NT2/D1 (cell line): ENCODE measurements around the gene RBFOX2.

Experiments used
- DNase-seq: peaks from one replicate; pipeline ENCODE4 v3.0.0-alpha.2; 2011; ENCODE audit warnings: low read depth, low spot score
- H3K27me3 ChIP-seq: 2 replicates; pipeline ENCODE4 v1.6.0; 2011; ENCODE audit warnings: mild to moderate bottlenecking; ENCODE audit not compliant: insufficient read length, insufficient read depth
- H3K36me3 ChIP-seq: 2 replicates; pipeline ENCODE4 v1.6.1; 2011; ENCODE audit warnings: mild to moderate bottlenecking, low read length, mixed read lengths; ENCODE audit not compliant: insufficient read depth, insufficient read length
- H3K4me1 ChIP-seq: 2 replicates; pipeline ENCODE4 v1.5.1; 2011; ENCODE audit not compliant: insufficient read depth, insufficient read length
- H3K4me3 ChIP-seq: 2 replicates; pipeline ENCODE4 v1.5.1; 2011; ENCODE audit warnings: low read depth; ENCODE audit not compliant: insufficient read length
- H3K9ac ChIP-seq: 2 replicates; pipeline ENCODE4 v1.6.0; 2011; ENCODE audit warnings: low read depth; ENCODE audit not compliant: insufficient read length
- H3K9me3 ChIP-seq: 2 replicates; pipeline ENCODE4 v1.5.1; 2011; ENCODE audit warnings: mild to moderate bottlenecking, low read length; ENCODE audit not compliant: insufficient read depth
- SUZ12 ChIP-seq: IDR thresholded peaks from 2 replicates; pipeline ENCODE4 v1.6.1; 2011; ENCODE audit not compliant: insufficient read length, insufficient read depth; ENCODE audit errors: extremely low read depth
- YY1 ChIP-seq: IDR thresholded peaks from 2 replicates; pipeline ENCODE4 v1.6.1; 2011; ENCODE audit not compliant: insufficient read length, insufficient read depth
- ZNF274 ChIP-seq: IDR thresholded peaks from 2 replicates; pipeline ENCODE4 v1.6.1; 2011; ENCODE audit warnings: mild to moderate bottlenecking, low read depth, low read length

The RBFOX2 gene

DNA sequence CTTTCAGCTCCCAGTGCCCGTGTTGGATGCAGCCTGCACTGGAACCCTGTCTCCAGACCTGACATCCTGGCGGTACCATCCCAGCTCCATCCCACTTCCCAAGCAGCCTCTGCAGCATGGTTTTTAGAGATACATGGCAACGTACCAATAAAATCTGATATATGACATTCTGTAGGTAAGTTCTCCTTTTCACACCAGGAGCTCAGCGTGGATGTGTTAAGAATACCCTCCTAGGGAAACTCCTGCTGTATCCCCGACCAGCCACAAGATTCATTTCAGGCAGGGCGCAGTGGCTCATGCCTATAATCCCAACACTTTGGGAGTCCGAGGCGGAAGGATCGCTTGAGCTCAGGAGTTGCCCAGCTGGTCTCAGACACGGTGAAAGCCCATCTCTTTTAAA, 295.6 kb downstream of the RBFOX2 start:
- TF ChIP-seq YY1 (no peak), SUZ12 (no peak), ZNF274 (no peak)
- Histone ChIP-seq H3K4me3 (no peak overlapping the region), H3K9ac (no peak overlapping the region), H3K36me3 (peaks cover under 1% of the 10 kb centered on the region), H3K9me3 (peaks cover 12% of the 10 kb centered on the region; the same call in 1 of the 2 replicates), H3K27me3 (no peaks in the 10 kb centered on the region), H3K4me1 (no peaks in the 10 kb centered on the region)
- DNase-seq: no peak

DNA sequence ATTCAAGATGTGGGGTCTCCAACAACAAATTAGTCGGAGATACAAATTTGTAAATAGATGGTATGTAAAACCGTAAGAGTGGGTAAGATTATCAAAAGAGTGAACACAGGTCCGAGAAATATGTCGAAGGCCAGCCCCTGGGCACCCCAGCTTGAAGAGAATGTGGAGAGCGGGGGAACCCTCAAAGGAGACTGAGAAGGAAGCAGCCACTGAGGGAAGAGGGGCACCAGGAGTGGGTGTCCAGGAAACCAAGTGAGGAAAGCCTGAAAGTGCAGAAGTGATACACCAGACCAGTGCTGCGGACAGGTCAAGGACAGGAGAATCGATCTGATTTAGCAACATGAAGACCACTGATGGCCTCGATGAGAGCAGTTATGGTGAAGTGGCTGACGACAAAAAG, 296.5 kb downstream of the RBFOX2 start:
- no peak for DNase-seq
- Histone ChIP-seq H3K9ac (no peak overlapping the region), H3K4me1 (no peaks in the 10 kb centered on the region), H3K27me3 (no peaks in the 10 kb centered on the region), H3K36me3 (no peaks in the 10 kb centered on the region), H3K4me3 (no peak overlapping the region), H3K9me3 (peaks cover 12% of the 10 kb centered on the region; the same call in 1 of the 2 replicates)
- TF ChIP-seq YY1 (no peak), ZNF274 (no peak), SUZ12 (no peak)

DNA sequence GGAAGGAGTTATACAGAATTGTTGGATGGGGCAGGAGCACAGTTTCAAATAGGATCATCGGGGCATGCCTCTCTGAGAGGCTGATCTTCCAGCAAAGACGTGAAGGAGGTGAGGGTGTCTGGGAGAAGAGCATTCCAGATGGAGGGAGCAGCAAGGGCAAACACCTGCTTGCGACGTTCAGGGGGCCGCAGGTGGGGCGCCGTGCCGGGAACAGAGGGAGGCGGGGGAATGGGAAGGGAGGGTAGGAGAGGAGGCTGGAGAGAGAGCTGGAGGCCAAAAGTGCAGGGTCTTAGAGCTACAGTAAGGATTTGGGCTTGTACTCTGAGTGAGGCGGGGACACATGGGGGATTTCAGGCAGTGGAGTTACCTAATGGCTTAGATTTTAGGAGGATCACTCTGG, 297.3 kb downstream of the RBFOX2 start:
- no peaks in the 10 kb centered on the region for H3K36me3 ChIP-seq
- H3K27me3 ChIP-seq: no peaks in the 10 kb centered on the region
- TF ChIP-seq SUZ12 (no peak), YY1 (no peak), ZNF274 (no peak)
- no peaks in the 10 kb centered on the region for H3K4me1 ChIP-seq
- no peak overlapping the region for H3K9ac ChIP-seq
- no peak overlapping the region for H3K4me3 ChIP-seq
- peaks cover 11% of the 10 kb centered on the region; the same call in 1 of the 2 replicates for H3K9me3 ChIP-seq
- DNase-seq: no peak

DNA sequence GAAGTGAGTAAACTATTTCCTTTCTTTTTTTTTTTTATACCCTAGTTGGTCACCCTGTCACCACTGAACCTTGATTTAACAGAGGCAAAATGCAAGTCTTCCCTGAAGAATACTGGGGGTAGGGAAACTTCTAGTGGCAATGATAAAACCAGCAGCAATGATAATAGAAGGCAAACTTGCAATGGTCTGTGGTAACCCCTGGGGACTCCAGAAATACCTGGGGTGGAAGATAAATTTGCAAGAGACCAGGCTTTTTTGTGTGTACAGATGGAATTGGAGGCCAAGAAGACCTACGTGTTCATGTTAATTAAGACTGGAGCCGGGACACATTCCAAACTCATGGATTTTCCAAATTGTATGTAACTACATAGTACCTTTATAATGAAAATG, 299.3 kb downstream of the RBFOX2 start:
- Histone ChIP-seq H3K36me3 (no peaks in the 10 kb centered on the region), H3K4me1 (no peaks in the 10 kb centered on the region), H3K27me3 (no peaks in the 10 kb centered on the region), H3K4me3 (no peak overlapping the region), H3K9me3 (no peaks in the 10 kb centered on the region), H3K9ac (no peak overlapping the region)
- TF ChIP-seq SUZ12 (no peak), ZNF274 (no peak), YY1 (no peak)
- DNase-seq: no peak

DNA sequence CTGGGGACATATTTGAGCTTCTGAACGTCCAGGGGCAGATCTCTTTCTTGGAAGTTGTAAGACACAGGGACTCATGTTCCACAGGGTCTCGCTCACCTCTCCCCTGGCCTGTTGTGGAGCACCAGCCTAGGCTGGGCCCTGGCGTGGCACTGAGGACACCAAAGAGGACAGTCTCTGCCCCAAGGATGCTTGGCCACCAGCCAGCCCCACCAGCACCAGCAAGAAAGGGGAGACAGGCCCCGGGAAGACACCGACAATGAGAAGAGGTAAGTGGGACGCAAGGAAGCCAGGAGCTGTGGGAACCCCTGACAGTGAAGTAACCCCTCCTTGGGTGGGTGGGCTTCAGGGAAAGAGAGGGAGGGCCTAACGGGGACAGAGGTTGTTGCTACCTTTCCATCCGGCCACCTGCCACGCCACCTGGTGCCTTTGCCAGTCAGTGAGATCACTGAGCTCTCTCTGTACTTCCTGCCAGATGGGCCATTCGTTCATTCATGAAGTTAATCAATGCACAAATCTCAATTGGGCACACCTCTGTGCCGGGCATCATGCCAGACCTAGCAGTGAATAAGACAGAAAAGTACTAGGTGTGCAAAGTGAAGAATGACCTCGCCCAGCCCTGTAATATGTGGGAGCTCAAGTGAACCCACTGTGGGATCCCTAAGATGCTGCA, 299.9 kb downstream of the RBFOX2 start:
- no peak overlapping the region for H3K4me3 ChIP-seq

DNA sequence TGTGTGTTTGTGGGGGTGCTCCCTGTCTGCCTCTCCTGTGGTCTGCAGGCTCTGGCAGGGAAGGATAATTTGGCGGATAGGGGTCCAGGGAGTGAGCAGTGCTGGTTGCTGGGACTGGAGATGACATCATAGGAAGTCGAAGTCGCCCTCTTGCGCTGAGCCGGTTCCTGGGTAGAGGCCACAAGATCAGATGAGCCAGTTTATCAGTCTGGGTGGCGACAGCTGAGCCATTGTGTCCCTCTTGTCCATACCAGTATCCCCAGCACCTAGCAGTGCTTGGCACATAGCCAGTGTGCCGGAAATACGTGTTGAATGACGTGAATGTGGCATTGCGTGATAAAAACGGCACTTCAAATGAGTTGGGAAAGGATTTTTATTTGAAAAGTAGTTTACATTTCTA, 301.2 kb downstream of the RBFOX2 start:
- no peaks in the 10 kb centered on the region for H3K36me3 ChIP-seq
- no peak overlapping the region for H3K9ac ChIP-seq
- no peaks in the 10 kb centered on the region for H3K9me3 ChIP-seq
- no peaks in the 10 kb centered on the region for H3K4me1 ChIP-seq
- no peak overlapping the region for H3K4me3 ChIP-seq
- TF ChIP-seq ZNF274 (no peak), YY1 (no peak), SUZ12 (no peak)
- no peak for DNase-seq
- no peaks in the 10 kb centered on the region for H3K27me3 ChIP-seq

More for the DNA sequence above, 299.9 kb downstream of the RBFOX2 start:
- no peaks in the 10 kb centered on the region for H3K27me3 ChIP-seq
- no peaks in the 10 kb centered on the region for H3K9me3 ChIP-seq
- TF ChIP-seq ZNF274 (no peak), SUZ12 (no peak), YY1 (no peak)
- no peak overlapping the region for H3K9ac ChIP-seq
- no peaks in the 10 kb centered on the region for H3K4me1 ChIP-seq
- no peaks in the 10 kb centered on the region for H3K36me3 ChIP-seq
- no peak for DNase-seq

DNA sequence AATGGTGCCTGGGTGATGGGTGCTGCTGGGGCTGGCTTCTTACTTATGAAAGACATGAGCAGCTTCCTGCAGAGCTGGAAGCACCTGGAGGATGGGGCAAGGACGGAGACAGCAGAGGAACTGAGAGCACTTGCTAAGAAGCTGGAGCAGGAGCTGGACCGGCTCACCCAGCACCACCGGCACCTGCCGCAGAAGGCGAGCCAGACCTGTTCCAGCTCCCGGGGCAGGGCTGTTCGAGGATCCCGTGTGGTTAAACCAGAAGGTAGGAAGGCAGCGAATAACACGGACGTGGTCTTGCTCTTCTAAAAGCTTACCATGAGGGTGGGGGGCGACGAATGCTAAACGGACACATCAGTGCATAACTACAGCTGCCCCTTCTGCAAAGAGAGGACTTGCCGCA, 301.7 kb downstream of the RBFOX2 start:
- DNase-seq: no peak
- Histone ChIP-seq H3K9me3 (no peaks in the 10 kb centered on the region), H3K36me3 (no peaks in the 10 kb centered on the region), H3K9ac (no peak overlapping the region), H3K4me3 (no peak overlapping the region), H3K4me1 (no peaks in the 10 kb centered on the region), H3K27me3 (no peaks in the 10 kb centered on the region)
- TF ChIP-seq SUZ12: no peak
- no peak for TF ChIP-seq ZNF274
- TF ChIP-seq YY1: no peak

DNA sequence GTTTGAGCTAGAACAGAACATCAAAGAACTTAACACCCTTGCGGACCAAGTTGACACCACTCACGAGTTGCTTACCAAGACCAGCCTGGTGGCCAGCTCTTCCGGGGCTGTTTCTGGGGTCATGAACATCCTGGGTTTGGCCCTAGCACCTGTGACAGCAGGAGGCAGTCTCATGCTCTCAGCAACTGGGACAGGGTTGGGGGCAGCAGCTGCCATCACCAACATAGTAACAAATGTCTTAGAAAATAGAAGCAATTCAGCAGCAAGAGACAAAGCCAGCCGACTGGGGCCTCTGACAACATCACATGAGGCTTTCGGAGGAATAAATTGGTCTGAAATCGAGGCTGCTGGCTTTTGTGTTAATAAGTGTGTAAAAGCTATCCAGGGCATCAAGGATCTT, 302.2 kb downstream of the RBFOX2 start:
- no peaks in the 10 kb centered on the region for H3K4me1 ChIP-seq
- TF ChIP-seq ZNF274 (no peak), SUZ12 (no peak), YY1 (no peak)
- H3K9me3 ChIP-seq: no peaks in the 10 kb centered on the region
- no peak for DNase-seq
- no peak overlapping the region for H3K9ac ChIP-seq
- H3K4me3 ChIP-seq: no peak overlapping the region
- no peaks in the 10 kb centered on the region for H3K36me3 ChIP-seq
- H3K27me3 ChIP-seq: no peaks in the 10 kb centered on the region
